Amygdala (tissue), 56 donors: ENCODE data around the gene UNC5C.

Experiments used
- DNase-seq, 56 donors: peaks; one replicate each; lab custom pipeline; 2025; lab: John Stamatoyannopoulos, UW

Gene UNC5C

GRCh38 chr4:95548738-95549245, at the start of gene UNC5C:
Gene UNC5C, minus strand, starts transcription at chr4:95548973.
- peak in 43 of 56 donors; percentile 49 to 95 (median 84) for DNase-seq

- DNase-seq, result no peak
Observed at GRCh38 chr4:95596676-95597075, 47.9 kb upstream of the UNC5C start.

DNA sequence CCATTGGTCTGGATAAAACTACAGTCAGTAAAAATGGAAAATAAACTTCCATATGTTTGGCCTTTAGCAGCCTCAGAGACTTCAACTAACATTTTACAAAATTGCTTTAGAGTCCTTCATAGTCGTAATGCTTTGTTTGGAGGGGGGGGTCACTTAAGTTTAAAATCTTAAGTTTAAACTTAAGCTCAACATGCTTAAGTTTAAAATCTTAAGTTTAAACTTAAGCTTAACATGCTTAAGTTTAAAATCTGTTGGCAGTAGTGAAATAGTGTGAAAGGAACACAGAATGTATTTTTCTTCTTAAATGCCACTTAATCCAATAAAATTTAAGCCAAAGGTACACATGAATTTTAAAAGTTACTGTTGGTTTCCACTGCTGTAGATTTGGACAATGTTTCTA, 45.9 kb upstream of the UNC5C start:
- no peak for DNase-seq

DNA sequence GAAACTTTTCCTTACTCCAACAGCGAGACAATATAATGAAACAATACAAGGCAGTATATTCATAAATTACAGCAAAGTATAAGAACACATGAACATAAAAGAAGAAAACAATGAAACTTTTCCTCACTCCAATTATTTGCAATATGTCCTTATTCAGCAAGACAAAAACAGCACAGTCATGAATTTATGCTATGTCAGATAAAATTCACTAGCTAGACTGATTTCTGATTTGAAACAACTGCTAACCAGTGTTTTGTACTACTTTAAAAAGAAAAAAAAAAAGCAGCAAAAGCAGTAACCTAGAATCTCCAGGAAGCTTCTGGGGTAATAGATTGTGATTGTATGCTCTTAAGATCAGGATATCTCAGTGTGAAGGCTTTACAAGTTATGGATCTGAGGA, 45.2 kb upstream of the UNC5C start:
- no peak for DNase-seq

GRCh38 chr4:95591278-95591677, 42.5 kb upstream of the UNC5C start:
- no peak for DNase-seq

- no peak for DNase-seq
Observed at GRCh38 chr4:95590615-95591014, 41.8 kb upstream of the UNC5C start.

- no peak for DNase-seq
Observed at GRCh38 chr4:95585016-95585695, 36.4 kb upstream of the UNC5C start.

DNA sequence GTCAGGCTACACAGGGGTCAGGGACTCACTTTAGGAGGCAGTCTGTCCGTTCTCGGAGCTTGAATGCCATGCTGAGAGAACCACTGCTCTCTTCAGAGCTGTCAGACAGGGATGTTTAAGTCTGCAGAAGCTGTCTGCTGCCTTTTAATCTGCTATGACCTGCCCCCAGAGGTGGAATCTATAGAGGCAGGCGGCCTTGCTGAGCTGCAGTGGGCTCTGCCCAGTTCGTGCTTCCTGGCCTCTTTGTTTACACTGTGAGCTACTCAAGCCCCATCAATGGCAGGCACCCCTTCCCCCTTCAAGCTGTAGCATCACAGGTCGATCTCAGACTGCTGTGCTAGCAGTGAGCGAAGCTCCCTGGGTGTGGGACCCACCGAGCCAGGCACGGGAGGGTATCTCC, 31.5 kb upstream of the UNC5C start:
- no peak for DNase-seq

DNA sequence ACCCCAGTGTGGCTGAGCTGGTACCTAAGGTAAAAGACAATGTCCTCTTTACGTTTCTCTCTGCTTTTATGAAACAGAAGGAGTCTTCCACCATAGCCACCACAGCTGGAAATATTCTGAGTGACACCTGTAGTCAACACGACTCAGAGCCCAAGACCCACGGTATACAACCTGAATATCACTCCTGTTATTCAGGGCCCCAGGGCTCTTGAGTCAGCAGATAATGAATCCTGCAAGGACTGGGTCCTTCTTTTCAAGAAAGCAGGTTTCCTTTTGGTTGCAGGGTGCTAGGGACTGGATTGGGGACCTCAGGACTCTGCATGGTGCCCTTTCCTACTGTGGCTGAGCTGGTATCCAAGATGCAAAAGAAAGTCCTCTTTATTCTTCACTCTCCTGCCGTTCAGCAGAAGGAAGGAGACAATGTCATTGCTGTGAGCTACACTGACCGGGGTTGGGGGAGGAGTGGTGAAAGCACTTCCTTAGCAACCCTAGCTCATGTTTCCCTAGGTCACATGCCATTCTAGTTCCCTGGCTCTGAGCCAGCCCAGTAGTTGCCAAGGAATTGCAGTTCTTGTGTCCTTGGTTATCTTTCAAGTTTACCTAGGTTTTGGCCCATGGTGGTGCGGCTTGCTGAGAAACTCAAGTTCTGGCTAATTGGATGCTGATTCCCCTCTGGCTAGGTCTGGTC, 23.7 kb upstream of the UNC5C start:
- DNase-seq, result no peak

GRCh38 chr4:95571577-95571976, 22.8 kb upstream of the UNC5C start:
- DNase-seq, result no peak

DNA sequence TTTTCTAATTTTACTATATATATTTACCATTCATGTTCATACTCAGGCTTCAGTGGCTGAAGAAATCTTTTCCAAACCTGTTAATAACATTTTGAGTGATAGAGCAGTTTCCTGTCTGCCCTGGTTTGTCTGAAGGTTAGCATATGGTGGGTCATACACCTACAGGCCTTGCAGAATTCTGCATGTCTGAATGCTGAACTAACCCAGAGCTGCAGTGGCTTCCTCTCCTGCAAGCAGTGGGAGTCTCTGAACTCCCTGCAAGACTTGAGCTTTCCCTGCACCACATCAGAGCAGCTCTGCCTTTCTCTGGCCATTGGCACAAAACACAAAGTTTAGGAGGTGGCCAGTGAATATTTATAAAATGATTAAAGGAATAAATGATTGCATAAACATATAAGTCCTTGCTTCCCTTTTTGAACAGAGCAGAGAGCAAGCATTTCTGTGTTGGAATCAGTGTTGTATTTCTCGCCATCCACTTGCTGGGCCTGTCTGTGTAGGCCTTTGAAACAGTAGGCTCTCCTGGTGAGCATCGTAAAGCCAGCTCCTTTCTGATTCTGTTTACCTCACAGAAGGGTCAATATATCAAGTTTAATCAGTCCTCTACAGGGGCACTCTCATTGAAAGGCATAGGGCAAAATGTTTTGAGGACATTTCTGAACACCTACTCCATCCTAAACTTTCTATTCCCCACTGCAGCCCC, 15.0 kb upstream of the UNC5C start:
- no peak for DNase-seq

DNA sequence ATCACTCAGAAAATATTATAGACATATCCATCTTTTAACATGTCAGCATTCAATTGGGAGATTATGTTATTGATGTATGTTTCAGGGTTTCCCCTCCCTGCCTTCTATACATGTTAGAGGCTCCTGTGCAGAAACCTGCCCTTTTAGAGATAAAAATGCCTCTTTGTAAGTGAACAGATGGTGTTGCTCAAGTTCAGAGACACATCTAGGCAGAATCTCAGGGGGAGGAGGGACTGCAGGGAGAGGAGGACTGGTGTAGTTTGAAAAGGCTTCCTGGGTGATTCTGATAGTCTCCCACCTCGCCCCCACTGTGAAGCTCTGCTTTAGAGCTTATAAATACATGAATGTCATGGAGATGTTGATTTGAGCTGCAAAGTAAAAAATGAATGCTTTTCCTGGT, 12.0 kb upstream of the UNC5C start:
- peak in 5 of 56 donors; percentile 3 to 35 (median 12) for DNase-seq

DNA sequence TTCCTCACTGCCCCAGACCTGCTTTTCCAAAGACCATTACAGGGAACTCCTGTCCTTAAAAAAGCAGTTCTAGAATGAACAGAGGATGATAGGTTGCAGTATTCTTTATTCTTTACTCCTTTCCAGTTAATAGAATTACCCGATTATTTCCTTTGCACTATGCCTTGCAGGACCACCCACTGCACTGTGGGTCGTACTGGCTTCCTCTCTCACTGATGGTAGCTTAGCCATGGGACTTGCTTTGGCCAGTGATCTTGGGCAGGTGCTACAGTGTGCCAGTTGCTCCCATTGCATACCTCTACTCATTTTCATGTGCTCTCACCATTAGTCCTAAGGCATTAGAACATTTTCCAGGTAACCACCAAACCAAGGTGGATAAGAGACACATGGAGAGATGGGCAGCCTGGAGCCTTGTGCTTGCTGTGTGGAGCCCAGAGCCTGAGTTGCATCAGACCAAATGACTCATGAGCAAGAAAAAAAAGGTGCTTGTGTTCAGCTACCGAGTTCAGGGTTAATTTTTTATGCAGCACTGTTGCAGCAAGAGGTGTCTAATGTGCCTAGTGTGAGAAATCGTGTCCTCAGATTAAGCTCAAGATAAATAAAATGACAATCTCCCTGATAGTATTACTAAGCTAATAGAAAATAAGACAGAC, 7.6 kb upstream of the UNC5C start:
- DNase-seq, result no peak

- no peak for DNase-seq
Observed at GRCh38 chr4:95552942-95553550, 4.3 kb upstream of the UNC5C start.

DNA sequence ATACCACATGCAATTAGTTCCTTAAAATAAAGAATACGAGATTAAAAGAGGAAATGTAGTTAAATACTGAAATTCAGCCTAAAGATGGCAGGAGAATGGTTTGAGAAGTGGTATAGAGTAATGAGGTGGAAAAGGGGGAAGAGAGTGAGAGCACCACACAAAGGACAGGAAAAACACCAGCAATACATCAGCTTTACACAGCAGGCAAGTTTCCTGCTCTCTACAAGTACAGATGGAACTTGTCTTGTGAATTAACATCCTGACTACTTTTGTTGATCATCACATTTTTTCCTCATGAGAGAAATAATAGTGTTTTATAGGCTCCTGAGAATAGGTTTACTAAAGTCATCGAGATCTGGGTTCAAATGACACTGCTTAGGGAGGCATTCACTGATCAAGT, 2.9 kb upstream of the UNC5C start:
- no peak for DNase-seq

- DNase-seq, result no peak
Observed at GRCh38 chr4:95550115-95550987, 1.6 kb upstream of the UNC5C start.

GRCh38 chr4:95549246-95550114, 707 bp upstream of the UNC5C start:
- DNase-seq, result peak in 53 of 56 donors; percentile 22 to 95 (median 78)

GRCh38 chr4:95547715-95548471, 880 bp downstream of the UNC5C start:
- peak in 53 of 56 donors; percentile 9 to 86 (median 61) for DNase-seq
